ENCODE measurements around the gene ZBTB17.
A peak's percentile ranks its signal among the peaks of the same experiment; 100 is the strongest.
"Not testable (repeated sequence)": the region's sequence is repeated elsewhere in the genome, so short reads cannot be mapped to it uniquely, and the experiment has no call there.

ZBTB17 gene

GRCh38 chr1:15988856-15989736, 13.2 kb upstream of the ZBTB17 start:
- DNase-seq, result no peak

- peak; percentile 28 for DNase-seq
These were observed 9.9 kb upstream of the ZBTB17 start for GRCh38 chr1:15985611-15986297.

- no peak for DNase-seq
These were observed 7.4 kb upstream of the ZBTB17 start for GRCh38 chr1:15983275-15983674.

GRCh38 chr1:15981679-15982078, 5.8 kb upstream of the ZBTB17 start:
- no peak for DNase-seq

GRCh38 chr1:15977947-15978346, 2.0 kb upstream of the ZBTB17 start:
- DNase-seq, result not testable (repeated sequence)

GRCh38 chr1:15975358-15975804, 520 bp downstream of the ZBTB17 start:
- peak; percentile 73 for DNase-seq

GRCh38 chr1:15974855-15975254, 1.0 kb downstream of the ZBTB17 start:
- DNase-seq, result no peak

- no peak for DNase-seq
These were observed 2.1 kb downstream of the ZBTB17 start for GRCh38 chr1:15973772-15974171.

- DNase-seq, result no peak
These were observed 3.5 kb downstream of the ZBTB17 start for GRCh38 chr1:15972409-15972808.

GRCh38 chr1:15970911-15971310, 5.0 kb downstream of the ZBTB17 start:
- DNase-seq, result no peak

GRCh38 chr1:15969321-15969880, 6.5 kb downstream of the ZBTB17 start:
- no peak for DNase-seq

- DNase-seq, result no peak
These were observed 7.7 kb downstream of the ZBTB17 start for GRCh38 chr1:15968172-15968571.

- DNase-seq, result no peak
These were observed 9.0 kb downstream of the ZBTB17 start for GRCh38 chr1:15966956-15967344.

GRCh38 chr1:15966081-15966955, 9.6 kb downstream of the ZBTB17 start:
- no peak for DNase-seq

GRCh38 chr1:15965228-15965767, 10.6 kb downstream of the ZBTB17 start:
- no peak for DNase-seq

- no peak for DNase-seq
These were observed 11.8 kb downstream of the ZBTB17 start for GRCh38 chr1:15963968-15964648.

GRCh38 chr1:15963363-15963967, 12.4 kb downstream of the ZBTB17 start:
- DNase-seq, result no peak

- DNase-seq, result no peak
These were observed 13.1 kb downstream of the ZBTB17 start for GRCh38 chr1:15962671-15963362.

GRCh38 chr1:15962176-15962575, 13.7 kb downstream of the ZBTB17 start:
- no peak for DNase-seq

GRCh38 chr1:15961492-15961891, 14.4 kb downstream of the ZBTB17 start:
- DNase-seq, result no peak

GRCh38 chr1:15960808-15961207, 15.1 kb downstream of the ZBTB17 start:
- DNase-seq, result no peak

Measured in OCI-M1 (cell line).